KBM-7 (cell line): ENCODE results near the gene SRSF9.
"Not testable (repeated sequence)": the region's sequence is repeated elsewhere in the genome, so short reads cannot be mapped to it uniquely, and the experiment has no call there.

ENCODE experiments used
- DNase-seq: peaks from one replicate; pipeline ENCODE4 v3.0.0-alpha.2; 2015
- in situ Hi-C: fragments of 300-500 bp; cut with MboI; formaldehyde crosslinking; loops from 2 replicates; pipeline ENCODE4 v1.14.3; 2020; ENCODE audit warnings: low sequenced_read_pairs, low pct_unique_long_range_greater_than_20kb, mixed read lengths

SRSF9 gene

DNA sequence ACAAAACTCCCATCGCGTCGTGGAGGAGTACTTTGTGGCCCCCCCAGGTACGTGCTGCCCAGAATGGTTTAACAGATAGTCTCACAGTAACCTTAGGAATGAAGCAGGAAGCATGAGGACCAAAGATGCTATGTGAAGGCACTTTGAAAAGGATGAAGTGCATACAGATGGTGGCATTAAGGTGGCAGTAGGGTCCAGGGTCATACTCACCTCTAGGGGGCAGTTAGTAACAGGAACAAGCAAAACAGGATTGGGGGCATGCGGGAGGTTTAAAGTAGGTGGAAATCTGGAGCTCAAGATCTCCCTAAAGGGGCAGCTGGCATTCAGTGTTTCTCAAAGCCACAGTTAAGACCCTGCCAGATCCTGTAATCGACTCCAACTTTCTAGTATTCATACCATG, 12.4 kb downstream of the SRSF9 start:
- in situ Hi-C loops = no loop called here

DNA sequence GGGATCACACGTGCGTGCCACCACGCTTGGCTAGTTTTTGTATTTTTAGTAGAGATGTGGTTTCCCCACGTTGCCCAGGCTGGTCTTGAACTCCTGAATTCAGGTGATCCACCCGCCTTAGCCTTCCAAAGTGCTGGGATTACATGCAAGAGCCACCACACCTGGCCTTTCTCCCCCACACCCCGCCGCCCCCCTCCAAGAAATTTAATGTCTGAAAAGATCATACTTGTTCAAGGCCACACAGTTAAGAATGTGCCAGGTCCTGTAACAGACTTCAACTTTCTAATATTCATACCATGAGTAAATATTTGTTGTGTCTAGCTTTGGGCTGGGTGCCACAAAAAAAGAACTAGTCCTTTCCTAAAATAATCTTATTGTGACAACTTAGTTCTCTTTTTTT, 14.2 kb downstream of the SRSF9 start:
- no peak for DNase-seq
- in situ Hi-C loops = no loop called here

More for the DNA sequence above, 12.4 kb downstream of the SRSF9 start:
- peak; percentile 51 for DNase-seq

DNA sequence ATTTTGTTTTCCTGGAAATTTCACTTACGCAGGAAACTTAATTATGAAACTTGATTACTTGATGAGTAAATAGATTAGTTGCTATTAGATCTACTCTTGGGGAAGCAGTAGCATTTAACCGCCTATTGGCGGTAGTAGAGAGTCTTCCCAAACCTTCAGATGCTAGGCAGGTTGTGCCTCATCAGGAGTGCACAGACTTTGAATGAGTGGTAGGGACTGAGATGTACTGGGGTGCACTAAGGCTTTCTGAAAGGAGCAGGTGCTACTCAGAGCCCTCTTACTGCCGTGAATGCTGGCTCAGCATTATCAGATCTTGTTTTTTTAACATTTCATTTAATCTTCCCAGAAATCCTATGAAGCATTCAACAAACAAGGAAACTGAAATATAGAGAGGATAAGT, 15.6 kb downstream of the SRSF9 start:
- in situ Hi-C loops = no loop called here
- peak; percentile 46 for DNase-seq

DNA sequence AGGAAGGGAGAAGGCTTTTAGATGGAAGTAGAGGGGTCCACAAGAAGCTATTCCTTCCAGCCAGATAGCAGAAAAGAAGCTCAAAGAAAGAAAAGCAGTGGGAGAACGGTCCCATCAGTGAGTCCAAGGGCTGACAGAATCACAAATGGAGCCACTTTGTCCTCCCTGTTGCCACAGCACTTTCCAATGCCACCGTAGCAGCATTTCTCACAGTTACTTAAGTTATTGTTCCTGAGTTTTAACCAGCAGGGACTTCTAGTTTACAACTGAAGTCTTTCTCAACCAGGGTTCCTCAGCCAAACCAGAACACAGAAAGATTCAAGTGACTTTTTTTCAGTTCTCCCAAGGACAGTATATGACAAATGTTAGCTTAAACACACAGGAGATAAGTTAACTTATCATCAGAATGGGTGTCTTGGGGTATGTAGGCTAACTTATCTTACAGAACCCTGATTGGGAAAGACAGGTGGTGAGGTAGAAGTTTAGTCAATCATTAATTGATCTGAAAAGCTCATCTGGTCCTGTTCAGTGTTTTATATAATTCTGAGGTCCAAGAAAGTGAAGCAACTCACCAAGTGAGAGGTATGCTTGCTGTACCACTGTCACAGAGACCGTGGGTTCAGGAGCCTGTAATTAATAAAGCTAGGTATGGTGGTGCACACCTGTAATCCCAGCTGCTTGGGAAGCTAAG, 16.3 kb downstream of the SRSF9 start:
- DNase-seq = no peak

DNA sequence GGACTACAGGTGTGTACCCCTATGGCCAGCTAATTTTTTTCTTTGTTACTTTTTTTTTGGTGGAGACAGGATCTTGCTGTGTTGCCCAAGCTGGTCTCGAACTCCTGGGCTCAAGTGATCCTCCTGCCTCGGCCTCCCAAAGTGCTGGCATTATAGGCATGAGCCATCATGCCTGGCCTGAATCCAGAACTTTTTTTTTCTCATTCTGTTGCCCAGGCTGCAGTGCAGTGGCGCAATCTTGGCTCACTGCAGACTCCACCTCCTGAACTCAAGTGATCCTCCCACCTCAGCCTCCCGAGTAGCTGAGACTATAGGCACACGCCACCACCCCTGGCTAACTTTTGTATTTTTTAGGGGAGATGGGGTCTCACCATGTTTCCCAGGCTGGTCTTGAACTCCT, 17.0 kb downstream of the SRSF9 start:
- DNase-seq, in situ Hi-C loops: not testable (repeated sequence)

More for the DNA sequence above, 16.3 kb downstream of the SRSF9 start:
- in situ Hi-C loops = no loop called here

DNA sequence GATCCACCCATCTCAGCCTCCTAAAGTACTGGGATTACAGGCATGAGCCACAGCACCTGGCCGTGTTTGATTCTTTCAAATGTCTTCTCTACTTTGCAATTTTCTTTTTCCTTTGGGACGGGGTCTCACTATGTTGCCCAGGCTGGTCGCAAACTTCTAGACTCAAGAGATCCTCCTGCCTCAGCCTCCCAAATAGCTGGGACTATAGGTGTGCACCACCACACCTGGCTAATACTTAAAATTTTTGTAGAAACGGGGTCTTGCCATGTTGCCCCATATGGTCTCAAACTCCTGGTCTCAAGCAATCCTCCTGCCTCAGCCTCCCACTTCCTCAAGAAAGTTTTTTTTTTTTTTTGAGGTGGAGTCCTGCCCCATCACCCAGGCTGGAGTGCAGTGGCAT, 21.6 kb downstream of the SRSF9 start:
- in situ Hi-C loops = no loop called here

DNA sequence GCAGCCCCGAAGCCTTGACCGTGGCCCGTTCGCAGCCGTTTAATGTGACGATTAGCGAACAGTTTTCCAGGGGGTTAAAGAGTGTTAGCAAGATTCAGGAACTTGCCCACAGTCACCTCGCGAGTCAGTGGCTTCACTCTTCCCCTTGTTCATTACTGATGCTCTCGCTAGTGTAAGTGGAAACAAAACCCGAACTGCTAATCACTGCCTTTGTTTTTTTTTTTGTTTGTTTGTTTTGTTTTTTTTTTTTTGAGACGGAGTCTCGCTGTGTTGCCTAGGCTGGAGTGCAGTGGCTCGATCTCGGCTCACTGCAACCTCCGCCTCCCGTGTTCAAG, 22.7 kb downstream of the SRSF9 start:
- in situ Hi-C loops, DNase-seq: not testable (repeated sequence)

More for the DNA sequence above, 21.6 kb downstream of the SRSF9 start:
- no peak for DNase-seq

DNA sequence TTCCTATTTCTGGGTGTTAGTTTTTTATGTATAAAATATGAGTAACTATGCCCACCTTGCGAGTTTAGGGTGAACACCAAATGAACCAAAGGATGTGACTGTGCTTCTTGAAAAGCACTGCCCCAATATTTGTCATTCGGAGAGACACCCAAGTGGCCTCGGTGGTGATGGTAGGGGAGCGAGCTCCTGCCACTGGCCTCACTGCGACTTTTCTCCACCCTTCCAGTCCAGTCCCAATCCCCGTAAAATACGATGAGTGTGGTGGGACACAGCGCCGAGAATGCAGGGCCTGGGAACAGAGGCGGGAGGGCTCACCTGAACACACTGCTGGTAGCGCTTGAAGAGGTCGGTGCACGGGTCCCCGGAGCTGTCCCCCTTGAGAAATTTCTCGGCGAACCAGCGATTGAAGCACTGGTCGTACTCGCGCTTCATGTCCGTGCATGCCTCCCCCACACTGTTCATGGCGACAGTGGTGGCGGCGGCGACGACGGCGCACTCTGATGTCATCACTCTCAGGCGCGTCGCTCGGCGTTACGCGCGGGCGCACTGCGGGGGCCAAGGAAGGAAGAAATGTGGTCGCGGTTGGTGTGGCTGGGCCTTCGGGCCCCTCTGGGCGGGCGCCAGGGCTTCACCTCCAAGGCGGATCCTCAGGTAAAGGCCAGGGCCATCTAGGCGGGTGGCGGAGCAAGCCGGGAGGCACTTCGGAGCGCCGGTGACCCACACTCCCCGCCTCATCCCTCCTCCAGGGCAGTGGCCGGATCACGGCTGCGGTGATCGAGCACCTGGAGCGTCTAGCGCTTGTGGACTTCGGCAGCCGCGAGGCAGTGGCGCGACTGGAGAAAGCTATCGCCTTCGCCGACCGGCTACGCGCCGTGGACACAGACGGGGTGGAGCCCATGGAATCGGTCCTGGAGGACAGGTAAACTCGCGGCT, 23.4 kb downstream of the SRSF9 start, which contains the start of the genes GATC and TRIAP1:
TSS of gene GATC (plus strand) at position 534 of the 933 bp plus-strand sequence. CDS start at position 571, 37 bp downstream.
TSS of gene TRIAP1 (minus strand) at position 474 of the 933 bp plus-strand sequence. CDS start at position 462, 12 bp downstream.
- peak; percentile 97 for DNase-seq
- in situ Hi-C loops = no loop called here

DNA sequence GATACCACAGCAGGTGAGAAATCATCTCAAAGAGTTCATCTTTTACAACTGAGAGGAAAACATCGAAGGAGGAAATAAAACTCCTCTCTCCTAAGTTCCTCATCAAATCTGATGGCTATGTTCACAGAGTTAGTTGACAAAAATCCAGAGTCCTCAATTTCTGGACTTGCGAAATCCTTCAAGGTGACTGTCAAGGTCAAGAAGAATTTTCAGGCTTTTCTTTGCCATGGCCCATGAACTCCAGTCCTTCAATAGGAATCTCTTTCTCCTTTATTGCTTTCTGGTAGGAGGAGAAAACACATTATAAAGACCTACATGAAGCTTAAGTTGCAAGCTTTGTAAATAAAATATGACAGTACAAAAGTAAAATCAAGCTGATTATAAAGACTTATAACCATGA, 24.9 kb downstream of the SRSF9 start:
- DNase-seq = no peak
- in situ Hi-C loops = no loop called here

DNA sequence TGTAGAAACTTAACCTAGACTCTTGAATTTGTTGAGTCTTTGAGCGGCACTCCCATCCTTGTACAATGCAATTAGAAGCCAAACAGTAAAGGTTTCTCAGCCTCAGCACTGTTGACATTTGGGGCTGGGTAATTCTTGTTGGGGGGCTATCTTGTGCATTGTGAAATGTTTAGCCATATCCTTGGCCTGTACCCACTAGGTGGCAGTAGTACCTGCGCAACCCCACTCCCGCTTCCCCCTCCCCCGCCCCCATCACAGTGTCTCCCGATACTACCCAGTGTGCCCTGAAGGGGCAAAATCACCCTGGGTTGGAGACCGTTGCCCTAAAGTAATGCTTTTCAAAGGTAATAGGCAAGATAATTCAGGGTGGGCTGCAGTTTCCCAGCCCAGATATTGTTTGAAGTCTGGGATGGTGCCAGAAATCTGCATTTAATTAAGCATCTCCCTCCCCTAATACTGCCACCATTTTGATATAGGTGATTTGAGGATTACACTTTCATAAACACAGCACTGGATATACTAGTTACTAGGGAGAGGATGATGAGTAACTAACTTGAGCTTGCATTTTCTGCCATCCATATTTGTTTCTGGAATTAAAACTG, 29.8 kb downstream of the SRSF9 start:
- peak; percentile 81 for DNase-seq
- in situ Hi-C loops = no loop called here

DNA sequence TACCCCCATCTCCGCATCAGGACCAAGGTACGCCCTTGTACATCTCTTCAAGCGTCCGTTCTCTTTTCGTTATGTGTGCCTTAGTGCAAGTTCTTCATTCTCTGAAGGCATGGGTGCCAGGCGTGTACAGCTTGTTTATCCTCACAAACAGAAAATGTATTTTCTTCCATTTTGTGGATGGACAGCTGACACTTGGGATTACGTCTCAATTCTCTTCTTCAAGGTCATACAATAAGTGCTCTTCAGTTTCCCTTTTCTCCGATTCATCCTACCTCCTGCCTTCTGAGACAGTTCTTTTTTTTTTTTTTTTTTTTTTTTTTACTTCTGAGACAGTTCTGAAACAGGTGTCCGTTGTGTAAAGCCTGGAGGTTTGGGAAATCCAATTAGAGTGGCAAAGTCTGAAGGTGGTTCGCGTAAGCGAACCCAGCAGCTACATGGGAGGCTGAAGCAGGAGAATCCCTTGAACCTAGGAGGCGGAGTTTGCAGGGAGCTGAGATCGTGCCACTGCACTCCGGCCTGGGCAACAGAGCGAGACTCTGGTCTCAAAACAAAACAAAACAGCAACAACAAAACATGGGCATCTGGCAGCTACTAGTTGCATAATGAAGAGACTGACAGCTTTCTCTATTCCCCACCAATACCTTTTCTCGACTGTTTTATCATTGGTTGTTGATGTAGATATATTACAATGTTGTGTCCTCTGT, 30.9 kb downstream of the SRSF9 start:
- in situ Hi-C loops = no loop called here
- DNase-seq = no peak

DNA sequence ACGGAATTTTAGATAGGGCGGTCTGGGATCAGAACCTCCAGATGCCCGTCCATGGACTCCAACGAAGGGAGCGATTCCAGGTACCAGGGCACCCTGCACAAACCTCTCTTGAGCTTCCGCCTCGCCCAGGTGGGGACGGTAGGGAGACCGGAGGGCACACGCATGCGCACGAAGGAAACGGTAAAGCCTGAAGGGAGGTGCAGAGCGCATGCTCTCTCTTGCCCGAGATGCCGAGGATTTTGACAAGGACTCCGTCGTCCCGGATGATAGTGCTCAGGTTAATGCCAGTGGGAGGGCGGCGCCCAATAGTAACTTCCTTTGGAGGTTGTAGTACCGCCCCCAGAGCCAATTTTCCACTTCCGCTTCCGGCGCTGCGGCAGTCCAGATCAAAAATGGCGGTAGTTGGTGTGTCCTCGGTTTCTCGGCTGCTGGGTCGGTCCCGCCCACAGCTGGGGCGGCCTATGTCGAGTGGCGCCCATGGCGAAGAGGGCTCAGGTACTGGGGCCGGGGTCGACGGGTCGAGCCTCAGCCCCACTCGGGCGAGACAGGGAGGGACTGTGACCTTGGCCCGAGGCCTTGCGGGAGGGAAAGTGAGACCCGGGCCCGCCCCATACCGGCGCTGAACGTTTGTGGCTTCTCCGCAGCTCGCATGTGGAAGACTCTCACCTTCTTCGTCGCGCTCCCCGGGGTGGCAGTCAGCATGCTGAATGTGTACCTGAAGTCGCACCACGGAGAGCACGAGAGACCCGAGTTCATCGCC, 31.6 kb downstream of the SRSF9 start, which contains the start of gene COX6A1:
TSS of gene COX6A1 (plus strand) at position 379 of the 760 bp plus-strand sequence. CDS start at position 393, 14 bp downstream.
- in situ Hi-C loops = no loop called here
- peak; percentile 96 for DNase-seq

DNA sequence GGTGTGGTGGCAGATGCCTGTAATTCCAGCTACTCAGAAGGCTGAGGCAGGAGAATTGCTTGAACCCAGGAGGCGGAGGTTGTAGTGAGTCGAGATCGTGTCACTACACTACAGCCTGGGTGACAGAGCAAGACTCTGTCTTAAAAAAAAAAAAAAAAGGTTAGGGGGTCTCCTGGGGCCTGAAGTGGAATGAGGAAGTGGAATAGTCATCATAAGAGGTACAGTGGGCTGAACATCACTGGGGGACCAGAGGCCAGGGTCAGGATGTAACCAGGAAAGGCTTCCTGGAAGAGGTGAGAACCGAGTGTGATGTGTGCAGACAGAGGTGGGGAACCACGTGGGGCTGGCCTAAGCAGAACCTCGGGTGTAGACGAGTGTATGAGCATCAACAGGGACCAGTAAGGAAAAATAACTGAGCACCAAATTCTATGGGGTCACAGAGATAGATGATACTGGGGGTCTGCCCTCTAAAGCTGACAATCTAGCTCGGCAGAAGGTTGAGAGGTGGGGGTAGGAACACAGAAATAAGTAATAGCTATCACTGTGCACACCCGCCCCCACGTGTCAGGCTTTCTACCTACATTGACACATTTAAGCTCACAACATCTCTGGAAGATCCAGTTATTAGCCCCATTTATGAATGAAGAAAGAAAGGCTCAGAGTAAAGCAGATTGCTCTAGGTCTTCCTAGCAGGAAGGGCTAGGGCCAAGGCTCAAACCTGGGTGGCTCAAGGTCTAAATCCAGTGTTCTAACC, 36.6 kb downstream of the SRSF9 start:
- no peak for DNase-seq

DNA sequence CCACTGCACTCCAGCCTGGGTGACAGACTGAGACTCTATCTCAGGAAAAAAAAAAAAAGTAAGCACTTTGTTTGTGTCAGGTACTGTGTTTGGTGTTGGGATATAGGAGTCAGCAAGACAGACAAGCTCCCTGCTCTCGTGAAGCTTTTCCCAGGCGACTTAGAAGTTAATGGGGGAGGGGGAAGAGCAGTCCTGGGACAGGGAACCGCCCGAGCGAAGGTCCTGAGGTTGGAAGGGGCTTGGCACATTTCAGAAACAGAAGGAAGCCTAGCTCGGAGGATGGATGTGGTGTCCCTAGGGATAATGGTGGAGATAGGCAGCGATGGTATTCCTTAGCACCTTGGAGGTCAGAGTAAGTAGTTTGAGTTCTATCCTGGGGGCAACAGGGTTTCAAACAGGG, 40.2 kb downstream of the SRSF9 start:
- no peak for DNase-seq
- in situ Hi-C loops = loop anchor here (10.0 kb wide), 1 partner anchor 75 kb away; no protein-coding TSS in a partner anchor

More for the DNA sequence above, 36.6 kb downstream of the SRSF9 start:
- in situ Hi-C loops = no loop called here

DNA sequence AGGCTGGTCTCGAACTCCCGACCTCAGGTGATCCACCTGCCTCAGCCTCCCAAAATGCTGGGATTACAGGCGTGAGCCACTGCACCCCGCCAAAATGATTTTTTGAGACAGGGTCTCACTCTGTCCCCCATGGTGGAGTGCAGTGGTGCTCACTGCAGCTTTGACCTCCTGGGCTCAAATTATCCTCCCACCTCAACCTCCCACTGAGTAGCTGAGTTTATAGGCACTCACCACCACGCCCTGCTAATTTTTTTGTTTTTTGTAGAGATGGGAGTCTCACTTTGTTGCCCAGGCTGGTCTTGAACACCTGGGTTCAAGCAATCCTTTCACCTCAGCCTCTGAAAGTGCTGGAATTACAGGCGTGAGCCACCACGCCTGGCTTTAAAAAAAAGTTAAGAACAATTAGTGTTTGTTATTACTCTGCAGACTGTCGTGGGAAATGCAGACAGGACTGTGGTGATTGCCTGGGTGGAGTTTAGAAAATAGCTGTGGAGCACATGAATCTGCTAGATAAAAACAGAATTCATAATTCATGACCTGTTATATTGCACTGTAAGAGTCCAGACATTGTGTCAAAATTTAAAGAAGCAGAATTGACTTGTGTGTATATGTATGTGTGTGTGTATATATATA, 40.8 kb downstream of the SRSF9 start:
- DNase-seq = no peak
- in situ Hi-C loops = loop anchor here (10.0 kb wide), 1 partner anchor 74 kb away; no protein-coding TSS in a partner anchor

DNA sequence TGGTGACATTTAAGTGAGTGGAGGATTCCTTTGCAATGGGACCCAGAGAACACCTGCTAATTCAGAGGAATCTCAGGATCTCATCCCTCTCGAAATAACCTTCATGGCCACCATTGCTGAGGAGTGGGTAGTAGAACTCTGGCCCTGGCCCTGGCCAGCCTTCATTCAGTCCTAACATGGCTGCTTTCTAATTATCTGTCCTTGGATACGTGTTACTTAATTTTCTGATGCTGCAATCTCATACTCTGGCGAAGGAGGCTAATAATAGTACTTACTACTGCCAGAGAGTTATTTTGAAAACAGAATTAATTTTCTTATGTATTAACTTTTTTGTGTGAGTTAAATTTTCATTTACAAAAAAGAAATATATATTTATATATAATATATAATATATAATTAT, 43.8 kb downstream of the SRSF9 start:
- DNase-seq = no peak
- in situ Hi-C loops = loop anchor here (10.0 kb wide), 1 partner anchor 71 kb away; no protein-coding TSS in a partner anchor

DNA sequence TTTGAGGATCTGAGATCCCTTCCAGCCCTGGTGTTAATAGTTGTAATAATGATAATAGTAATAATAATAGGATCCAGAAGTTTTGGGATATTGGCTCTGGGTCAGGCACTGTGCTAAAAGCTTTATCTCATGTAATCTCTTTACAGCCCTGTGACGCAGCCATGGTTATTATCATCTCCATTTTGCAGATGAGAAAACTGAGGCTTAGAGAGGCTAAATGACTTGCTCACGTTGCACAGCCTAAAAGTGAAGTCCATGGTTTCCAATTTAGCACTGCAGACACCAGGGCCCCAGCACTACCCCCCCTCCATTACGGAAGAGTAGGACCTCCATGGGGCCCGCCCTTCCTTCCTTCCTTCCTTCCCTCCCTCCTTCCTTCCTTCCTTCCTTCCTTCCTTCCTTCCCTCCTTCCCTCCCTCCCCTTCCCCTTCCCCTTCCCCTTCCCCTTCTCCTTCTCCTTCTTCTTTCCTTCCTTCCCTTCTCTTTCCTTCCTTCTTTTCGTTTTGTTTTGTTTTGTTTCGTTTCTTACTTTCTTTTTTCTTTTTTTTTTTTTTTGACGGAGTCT, 46.6 kb downstream of the SRSF9 start:
- DNase-seq = no peak
- in situ Hi-C loops = loop anchor here (10.0 kb wide), 1 partner anchor 68 kb away; no protein-coding TSS in a partner anchor
